GM12891 (cell line): Measurements from ENCODE around the gene ARRDC5.
A peak's percentile ranks its signal among the peaks of the same experiment; 100 is the strongest.
"Not testable (repeated sequence)": the region's sequence is repeated elsewhere in the genome, so short reads cannot be mapped to it uniquely, and the experiment has no call there.

Experiments
- DNase-seq: peaks from one replicate; pipeline ENCODE4 v3.0.0; 2011; ENCODE audit warnings: low spot score; ENCODE audit not compliant: insufficient read length
- FAIRE-seq: peaks from 2 replicates; lab custom pipeline; 2011; peaks lifted over from hg19 to GRCh38; lab: Jason Lieb, UNC
- PAX5 ChIP-seq: IDR thresholded peaks from 2 replicates; pipeline ENCODE4 v1.6.1; 2011; ENCODE audit warnings: low read length, moderate library complexity, mild to moderate bottlenecking; ENCODE audit not compliant: insufficient read depth, severe bottlenecking
- POLR2A ChIP-seq: IDR thresholded peaks from 2 replicates; pipeline ENCODE4 v1.6.1; 2011; ENCODE audit warnings: low read depth, low read length, control low read depth
- POLR2AphosphoS5 ChIP-seq: IDR thresholded peaks from 2 replicates; pipeline ENCODE4 v1.6.1; 2011; ENCODE audit warnings: low read depth, low read length, control low read depth
- POU2F2 ChIP-seq: IDR thresholded peaks from 2 replicates; pipeline ENCODE4 v1.6.1; 2011; ENCODE audit warnings: low read depth, mild to moderate bottlenecking, control low read depth, low read length, moderate library complexity
- SPI1 ChIP-seq: IDR thresholded peaks from 2 replicates; pipeline ENCODE4 v1.6.1; 2011; ENCODE audit warnings: low read depth, low read length, control low read depth
- TAF1 ChIP-seq: IDR thresholded peaks from 2 replicates; pipeline ENCODE4 v1.6.1; 2011; ENCODE audit warnings: low read depth, low read length, control low read depth

The ARRDC5 gene

DNA sequence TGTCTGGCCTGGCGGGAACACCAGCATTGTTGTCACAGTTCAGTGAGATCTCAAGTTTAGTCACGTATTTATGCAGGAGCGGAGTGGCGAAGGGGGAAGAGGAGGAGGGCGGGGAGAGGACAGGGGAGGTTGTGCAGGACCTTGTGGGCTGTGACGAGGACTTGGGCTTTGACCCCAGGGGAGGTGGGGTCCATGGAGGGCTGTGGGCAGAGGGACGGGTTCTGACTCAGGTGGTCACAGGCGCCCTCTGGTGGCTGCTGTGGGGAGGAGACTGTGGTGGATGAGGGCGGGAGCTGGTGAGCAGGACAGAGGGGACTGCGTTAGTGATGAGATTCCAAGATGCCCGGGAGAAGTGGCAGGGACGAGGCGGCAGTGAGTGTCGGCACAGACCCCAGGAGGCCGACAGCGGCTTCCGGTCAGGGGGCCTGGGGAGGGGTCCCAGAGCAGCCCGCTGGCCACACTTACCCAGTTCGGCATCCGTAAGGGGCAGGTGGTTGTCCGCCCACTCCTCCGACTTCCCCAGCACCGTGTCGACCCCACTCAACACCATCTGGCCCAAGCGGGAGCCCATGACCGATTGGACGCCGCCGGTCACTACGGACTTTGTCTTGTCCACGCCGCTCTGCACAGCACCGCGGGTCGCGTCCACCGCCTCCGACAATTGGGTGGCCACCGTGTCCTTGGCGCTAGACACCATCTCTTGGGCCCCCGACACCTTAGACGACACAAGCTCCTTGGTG is 51.0 kb downstream of the ARRDC5 start:
- FAIRE-seq (peak; percentile 89), DNase-seq (peak; percentile 68)
- TF ChIP-seq POU2F2 (no peak), TAF1 (no peak), POLR2AphosphoS5 (0 out of 2 replicates have a peak, but pooled peaks have one; percentile 20), PAX5 (peak; percentile 6)

DNA sequence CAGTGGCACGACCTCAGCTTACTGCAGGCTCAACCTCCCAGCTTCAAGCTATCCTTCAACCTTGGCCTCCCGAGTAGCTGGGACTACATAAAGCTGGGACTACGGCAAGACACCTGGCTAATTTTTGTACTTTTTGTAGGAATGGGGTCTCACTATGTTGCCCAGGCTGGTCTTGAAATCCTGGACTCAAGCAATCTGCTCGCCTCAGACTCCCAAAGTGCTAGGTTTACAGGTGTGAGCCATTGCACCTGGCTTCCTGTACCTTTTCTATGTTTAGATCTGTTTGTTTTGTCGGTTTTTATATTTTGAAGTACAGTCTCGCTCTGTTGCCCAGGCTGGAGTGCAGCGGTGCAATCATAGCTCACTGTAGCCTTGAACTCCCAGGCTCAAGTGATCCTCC is 53.7 kb downstream of the ARRDC5 start:
- TF ChIP-seq PAX5 (no peak), POU2F2 (no peak), POLR2A (no peak), SPI1 (no peak), TAF1 (no peak), POLR2AphosphoS5 (no peak)
- FAIRE-seq (no peak), DNase-seq (no peak)

DNA sequence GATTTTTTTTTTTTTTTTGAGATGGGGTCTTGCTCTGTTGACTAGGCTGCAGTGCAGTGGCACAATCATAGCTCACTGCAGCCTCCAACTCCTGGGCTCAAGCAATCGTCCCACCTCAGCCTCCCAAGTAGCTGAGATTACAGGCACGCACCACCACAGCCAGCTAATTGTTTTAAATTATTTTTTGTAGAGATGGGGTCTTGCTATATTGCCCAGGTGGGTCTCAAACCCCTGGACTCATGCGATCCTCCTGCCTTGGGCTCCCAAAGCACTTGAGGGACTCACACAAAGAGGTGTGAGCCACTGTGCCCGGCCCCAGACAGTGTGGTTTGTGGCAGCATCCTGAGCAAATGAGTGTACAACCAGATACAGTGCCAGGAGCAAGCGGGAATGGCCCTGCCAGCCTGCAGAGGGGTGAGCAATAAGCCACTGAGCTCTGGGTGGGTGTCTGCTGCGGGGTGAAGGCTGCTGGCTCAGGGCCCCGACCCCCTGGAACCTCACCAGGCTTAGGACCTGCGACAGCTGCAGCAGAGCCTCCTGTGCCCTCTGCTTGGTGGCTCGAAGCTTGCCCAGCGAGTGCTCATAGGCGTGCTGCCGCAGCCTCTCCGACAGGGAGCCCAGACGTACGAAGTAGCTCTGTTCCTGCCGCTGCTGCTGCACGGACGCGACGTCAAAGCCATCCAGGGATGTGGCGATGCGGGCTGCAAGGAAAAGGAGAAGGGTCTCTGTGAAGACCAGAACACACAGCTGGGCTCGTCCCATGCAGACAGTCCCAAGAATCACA is 55.3 kb downstream of the ARRDC5 start:
- DNase-seq = no peak
- no peak for FAIRE-seq
- TF ChIP-seq POU2F2 = no peak
- TF ChIP-seq TAF1 = no peak
- TF ChIP-seq PAX5 = no peak
- TF ChIP-seq SPI1 = no peak
- no peak for TF ChIP-seq POLR2A
- no peak for TF ChIP-seq POLR2AphosphoS5

DNA sequence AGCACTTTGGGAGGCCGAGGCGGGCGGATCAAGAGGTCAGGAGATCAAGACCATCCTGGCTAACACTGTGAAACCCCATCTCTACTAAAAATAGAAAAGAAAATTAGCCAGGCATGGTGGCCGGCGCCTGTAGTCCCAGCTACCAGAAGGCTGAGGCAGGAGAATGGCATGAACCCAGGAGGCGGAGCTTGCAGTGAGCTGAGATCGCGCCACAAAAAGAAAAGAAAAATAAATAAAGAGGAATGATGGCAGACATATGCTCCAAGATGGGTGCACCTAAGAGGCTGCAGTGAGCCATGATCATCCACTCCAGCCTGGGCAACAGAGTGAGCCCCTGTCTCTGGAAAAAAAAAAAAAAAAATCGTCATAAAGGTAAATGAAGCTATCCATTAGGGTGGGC is 56.7 kb downstream of the ARRDC5 start:
- FAIRE-seq, DNase-seq: not testable (repeated sequence)

DNA sequence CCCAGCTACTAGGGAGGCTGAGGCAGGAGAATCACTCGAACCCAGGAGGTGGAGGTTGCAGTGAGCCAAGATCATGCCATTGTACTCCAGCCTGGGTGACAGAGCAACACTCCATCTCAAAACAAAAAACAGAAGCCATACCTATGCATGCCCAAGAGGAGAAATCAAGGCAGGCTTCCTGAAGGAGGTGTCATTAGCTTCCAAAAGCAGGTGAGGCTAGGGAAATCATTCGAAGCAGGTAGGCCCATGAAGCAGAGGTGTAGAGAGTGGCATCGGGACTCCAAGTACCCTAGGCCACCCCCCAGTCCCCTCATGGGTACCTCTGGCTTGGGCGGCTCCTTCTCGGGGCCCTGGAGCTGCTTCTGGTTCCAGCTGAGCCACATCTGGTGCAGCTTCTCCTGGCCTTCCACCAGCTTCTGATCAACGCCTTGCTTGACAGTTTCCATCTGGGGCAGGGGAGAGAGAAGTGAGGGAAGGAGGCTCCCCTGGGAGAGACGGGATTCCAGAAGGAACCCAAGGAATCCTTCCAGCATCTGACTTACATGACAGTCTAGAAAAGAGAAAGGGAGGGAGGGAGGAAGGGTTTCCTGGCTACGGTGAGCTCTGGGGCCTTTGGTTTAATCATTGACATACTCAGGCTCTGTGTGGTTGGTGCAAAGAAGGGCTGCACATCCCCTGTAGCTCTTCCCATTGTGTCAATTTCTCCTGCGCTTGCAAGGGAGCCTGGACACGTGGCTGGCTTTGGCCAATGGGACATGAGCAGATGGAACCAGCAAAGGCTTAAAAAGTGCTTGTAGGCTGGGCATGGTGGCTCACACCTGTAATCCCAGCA is 58.1 kb downstream of the ARRDC5 start:
- no peak for DNase-seq
- TF ChIP-seq POU2F2 (no peak), POLR2A (no peak), PAX5 (no peak), SPI1 (no peak), TAF1 (no peak), POLR2AphosphoS5 (no peak)
- FAIRE-seq = no peak

DNA sequence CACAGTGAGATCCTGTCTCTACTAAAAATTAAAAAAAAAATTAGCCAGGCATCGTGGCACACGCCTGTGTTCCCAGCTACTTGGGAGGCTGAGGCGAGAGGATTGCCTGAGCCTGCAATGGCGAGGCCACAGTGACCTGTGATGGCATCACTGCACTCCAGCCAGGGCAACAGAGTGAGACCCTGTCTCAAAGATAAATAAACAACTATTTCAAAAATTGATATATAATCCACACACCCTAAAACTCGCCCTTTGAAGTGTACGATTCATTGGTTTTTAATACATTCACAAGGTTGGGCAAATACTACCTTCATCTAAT is 59.1 kb downstream of the ARRDC5 start:
- TF ChIP-seq PAX5 = no peak
- no peak for TF ChIP-seq POLR2AphosphoS5
- TF ChIP-seq POLR2A = no peak
- no peak for TF ChIP-seq POU2F2
- no peak for TF ChIP-seq SPI1
- no peak for TF ChIP-seq TAF1
- DNase-seq (no peak), FAIRE-seq (no peak)
